Measurements from ENCODE around the gene AGAP3. TPM values are rescaled to one million over a fixed set of nuclear protein-coding genes. Genes with fewer than 3 reads are reported as not detected.

The AGAP3 gene
- total and polyA plus RNA-seq, 4 experiments from 2014 or later: 3.0 to 65.8 (median 31.2) TPM

GRCh38 chr7:151073990-151074389, 12.3 kb upstream of the AGAP3 start:
- Mint-ChIP-seq H3K36me3 (peaks cover 5 to 34% of the 10 kb centered on the region in 2 donors), H3K27ac (peak overlapping the region in 1 of 7 donors; percentile 30), H3K4me1 (peaks cover 1 to 10% (median 6%) of the 10 kb centered on the region in 4 donors), H3K4me3 (no peak overlapping the region), H3K27me3 (no peaks in the 10 kb centered on the region), H3K9me3 (no peaks in the 10 kb centered on the region)
- H3K9me3 ChIP-seq (ENCODE audit: control insufficient read depth in 1 of 2, low read length in 2 of 2): no peaks in the 10 kb centered on the region
- H3K27me3 ChIP-seq (ENCODE audit: insufficient read depth, low read length): no peaks in the 10 kb centered on the region
- H3K36me3 ChIP-seq (ENCODE audit: insufficient read depth, low read length): peaks cover 15% of the 10 kb centered on the region
- H3K4me3 ChIP-seq (ENCODE audit: low read length in 2 of 2): no peak overlapping the region
- H3K27ac ChIP-seq (ENCODE audit: low read depth, low read length): no peak overlapping the region
- intact Hi-C loops (cut with micrococcal nuclease): no loop called here
- ChIA-PET POLR2A (ENCODE audit: partially characterized antibody) (no interaction called here), CTCF (ENCODE audit: partially characterized antibody) (interaction anchor here (1.0 to 1.1 kb wide), 2 partner anchors 46 to 196 kb away, joined by 3 read pairs; partner anchors contain the start of gene ABCB8)
- H3K4me1 ChIP-seq (ENCODE audit: insufficient read depth, low read length): peaks cover 6% of the 10 kb centered on the region
- peak in 1 of 5 donors; percentile 2 for DNase-seq

GRCh38 chr7:151074817-151075661, 11.2 kb upstream of the AGAP3 start:
- peaks cover 19% of the 10 kb centered on the region for H3K36me3 ChIP-seq (ENCODE audit: insufficient read depth, low read length)
- CTCF ChIA-PET (ENCODE audit: partially characterized antibody): no interaction called here
- H3K4me3 ChIP-seq (ENCODE audit: low read length in 2 of 2): no peak overlapping the region
- intact Hi-C loops (cut with micrococcal nuclease): no loop called here
- Mint-ChIP-seq H3K4me3 (no peak overlapping the region), H3K27ac (peak overlapping the region in 1 of 7 donors; percentile 48), H3K27me3 (no peaks in the 10 kb centered on the region), H3K4me1 (peaks cover 8 to 21% (median 12%) of the 10 kb centered on the region in 4 donors), H3K9me3 (no peaks in the 10 kb centered on the region), H3K36me3 (peaks cover 0 to 26% of the 10 kb centered on the region in 2 donors)
- H3K4me1 ChIP-seq (ENCODE audit: insufficient read depth, low read length): peaks cover 17% of the 10 kb centered on the region
- H3K27ac ChIP-seq (ENCODE audit: low read depth, low read length): no peak overlapping the region
- POLR2A ChIA-PET (ENCODE audit: partially characterized antibody): interaction anchor here (1.0 to 2.9 kb wide), 3 partner anchors 10 to 64 kb away, joined by 3 to 14 read pairs (median 5); partner anchors contain the start of gene SLC4A2
- no peaks in the 10 kb centered on the region for H3K27me3 ChIP-seq (ENCODE audit: insufficient read depth, low read length)
- DNase-seq: peak in 1 of 5 donors; percentile 7
- H3K9me3 ChIP-seq (ENCODE audit: control insufficient read depth in 1 of 2, low read length in 2 of 2): no peaks in the 10 kb centered on the region

- peaks cover 0 to 25% of the 10 kb centered on the region in 2 donors for H3K36me3 Mint-ChIP-seq
- DNase-seq: peak in 1 of 5 donors; percentile 12
- H3K36me3 ChIP-seq (ENCODE audit: insufficient read depth, low read length): peaks cover 19% of the 10 kb centered on the region
- peaks cover 18% of the 10 kb centered on the region for H3K4me1 ChIP-seq (ENCODE audit: insufficient read depth, low read length)
- POLR2A ChIA-PET (ENCODE audit: partially characterized antibody): interaction anchor here (1.0 to 2.9 kb wide), 4 partner anchors 9 to 64 kb away, joined by 3 to 14 read pairs (median 4); partner anchors contain the start of gene SLC4A2
- no peak overlapping the region for H3K4me3 Mint-ChIP-seq
- H3K9me3 Mint-ChIP-seq: no peaks in the 10 kb centered on the region
- no peak overlapping the region for H3K27ac ChIP-seq (ENCODE audit: low read depth, low read length)
- no peak overlapping the region for H3K27ac Mint-ChIP-seq
- H3K9me3 ChIP-seq (ENCODE audit: control insufficient read depth in 1 of 2, low read length in 2 of 2): no peaks in the 10 kb centered on the region
- H3K27me3 ChIP-seq (ENCODE audit: insufficient read depth, low read length): no peaks in the 10 kb centered on the region
- H3K4me3 ChIP-seq (ENCODE audit: low read length in 2 of 2): no peak overlapping the region
- intact Hi-C loops (cut with micrococcal nuclease): no loop called here
- no peaks in the 10 kb centered on the region for H3K27me3 Mint-ChIP-seq
- CTCF ChIA-PET (ENCODE audit: partially characterized antibody): no interaction called here
- H3K4me1 Mint-ChIP-seq: peaks cover 8 to 22% (median 13%) of the 10 kb centered on the region in 4 donors
Observed at GRCh38 chr7:151075662-151075971, 10.7 kb upstream of the AGAP3 start.

GRCh38 chr7:151075978-151076426, 10.3 kb upstream of the AGAP3 start:
- Histone ChIP-seq H3K36me3 (ENCODE audit: insufficient read depth, low read length) (peaks cover 19% of the 10 kb centered on the region), H3K4me1 (ENCODE audit: insufficient read depth, low read length) (peaks cover 21% of the 10 kb centered on the region), H3K27me3 (ENCODE audit: insufficient read depth, low read length) (no peaks in the 10 kb centered on the region), H3K9me3 (ENCODE audit: control insufficient read depth in 1 of 2, low read length in 2 of 2) (no peaks in the 10 kb centered on the region), H3K27ac (ENCODE audit: low read depth, low read length) (no peak overlapping the region), H3K4me3 (ENCODE audit: low read length in 2 of 2) (no peak overlapping the region)
- POLR2A ChIA-PET (ENCODE audit: partially characterized antibody): interaction anchor here (1.0 to 2.9 kb wide), 7 partner anchors 9 to 65 kb away, joined by 3 to 14 read pairs (median 3); partner anchors contain the start of gene SLC4A2
- Mint-ChIP-seq H3K4me3 (no peak overlapping the region), H3K36me3 (peaks cover 0 to 24% of the 10 kb centered on the region in 2 donors), H3K4me1 (peaks cover 8 to 22% (median 13%) of the 10 kb centered on the region in 4 donors), H3K27ac (peak overlapping the region in 2 of 7 donors; percentile 42 to 73), H3K9me3 (no peaks in the 10 kb centered on the region), H3K27me3 (no peaks in the 10 kb centered on the region)
- intact Hi-C loops (cut with micrococcal nuclease): no loop called here
- CTCF ChIA-PET (ENCODE audit: partially characterized antibody): no interaction called here
- no peak for DNase-seq

GRCh38 chr7:151076863-151077704, 9.2 kb upstream of the AGAP3 start:
- no peak overlapping the region for H3K27ac ChIP-seq (ENCODE audit: low read depth, low read length)
- POLR2A ChIA-PET (ENCODE audit: partially characterized antibody): interaction anchor here (0.5 to 2.9 kb wide), 9 partner anchors 8 to 261 kb away, joined by 3 to 14 read pairs (median 3); partner anchors contain the start of gene SLC4A2
- Mint-ChIP-seq H3K27ac (peak overlapping the region in 1 of 7 donors; percentile 41), H3K27me3 (no peaks in the 10 kb centered on the region), H3K4me1 (peaks cover 10 to 29% (median 14%) of the 10 kb centered on the region in 4 donors), H3K4me3 (no peak overlapping the region), H3K36me3 (peaks cover 0 to 19% of the 10 kb centered on the region in 2 donors), H3K9me3 (no peaks in the 10 kb centered on the region)
- CTCF ChIA-PET (ENCODE audit: partially characterized antibody): no interaction called here
- peaks cover 31% of the 10 kb centered on the region for H3K4me1 ChIP-seq (ENCODE audit: insufficient read depth, low read length)
- intact Hi-C loops (cut with micrococcal nuclease): no loop called here
- no peaks in the 10 kb centered on the region for H3K27me3 ChIP-seq (ENCODE audit: insufficient read depth, low read length)
- peaks cover 13% of the 10 kb centered on the region for H3K36me3 ChIP-seq (ENCODE audit: insufficient read depth, low read length)
- no peak overlapping the region for H3K4me3 ChIP-seq (ENCODE audit: low read length in 2 of 2)
- H3K9me3 ChIP-seq (ENCODE audit: control insufficient read depth in 1 of 2, low read length in 2 of 2): no peaks in the 10 kb centered on the region
- DNase-seq: peak in 1 of 5 donors; percentile 44

GRCh38 chr7:151077705-151078232, 8.5 kb upstream of the AGAP3 start:
- Mint-ChIP-seq H3K4me3 (peak overlapping the region in 6 of 8 donors; percentile 53 to 81 (median 63)), H3K9me3 (no peaks in the 10 kb centered on the region), H3K27ac (peak overlapping the region in 6 of 7 donors; percentile 48 to 87 (median 80)), H3K4me1 (peaks cover 13 to 36% (median 17%) of the 10 kb centered on the region in 4 donors), H3K36me3 (peaks cover 0 to 19% of the 10 kb centered on the region in 2 donors), H3K27me3 (no peaks in the 10 kb centered on the region)
- Histone ChIP-seq H3K9me3 (ENCODE audit: control insufficient read depth in 1 of 2, low read length in 2 of 2) (no peaks in the 10 kb centered on the region), H3K4me3 (ENCODE audit: low read length in 2 of 2) (no peak overlapping the region), H3K4me1 (ENCODE audit: insufficient read depth, low read length) (peaks cover 38% of the 10 kb centered on the region), H3K27ac (ENCODE audit: low read depth, low read length) (no peak overlapping the region), H3K36me3 (ENCODE audit: insufficient read depth, low read length) (peaks cover 12% of the 10 kb centered on the region), H3K27me3 (ENCODE audit: insufficient read depth, low read length) (no peaks in the 10 kb centered on the region)
- ChIA-PET POLR2A (ENCODE audit: partially characterized antibody) (interaction anchor here (1.3 to 2.9 kb wide), 5 partner anchors 11 to 63 kb away, joined by 3 to 14 read pairs (median 4); partner anchors contain the start of gene SLC4A2), CTCF (ENCODE audit: partially characterized antibody) (no interaction called here)
- peak in 1 of 5 donors; percentile 2 for DNase-seq
- intact Hi-C loops (cut with micrococcal nuclease): no loop called here

All from CD4-positive, alpha-beta memory T cell (primary cell).